PC-3 (cell line): ENCODE data around the gene PTPRR. TPM values are rescaled to one million over a fixed set of nuclear protein-coding genes. Genes with fewer than 3 reads are reported as not detected.
A peak's percentile ranks its signal among the peaks of the same experiment; 100 is the strongest.

Source experiments
- ATAC-seq: fragments of 200-7000 bp; cut with Tn5 transposase; 2 replicates; pipeline ENCODE4 v1.9.1; 2020; ENCODE audit warnings: mild to moderate bottlenecking, moderate library complexity
- BruUV-seq: library from RNA; stranded (reverse); fragments of 400-500 nt; replicated peaks from 2 replicates; lab custom pipeline; 2021; lab: Mats Ljungman, UMichigan
- CTCF ChIA-PET: fragments of 300-600 bp; sonication (Branson Sonifier 250); formaldehyde crosslinking; loops from one replicate; lab custom pipeline; 2022; ENCODE audit warnings: antibody characterized with exemption; lab: Charles Lee
- POLR2A ChIA-PET: fragments of 300-600 bp; sonication (Branson Sonifier 250); formaldehyde crosslinking; loops from one replicate; lab custom pipeline; 2022; ENCODE audit warnings: antibody characterized with exemption; ENCODE audit not compliant: unreplicated experiment; lab: Charles Lee
- DNase-seq: peaks from one replicate; pipeline ENCODE4 v3.0.0-alpha.2; 2015
- H2AFZ ChIP-seq: fragments of 300-600 bp; sonication (generic); 2 replicates; pipeline ENCODE4 v1.6.0; 2016; ENCODE audit warnings: antibody characterized with exemption, low read length
- H3F3A ChIP-seq: fragments of 300-600 bp; sonication (generic); one replicate; pipeline ENCODE4 v1.6.0; 2017; ENCODE audit warnings: antibody characterized with exemption, low read length, control low read depth, mild to moderate bottlenecking; ENCODE audit not compliant: unreplicated experiment
- H3K27ac ChIP-seq: fragments of 300-600 bp; sonication (generic); 2 replicates; pipeline ENCODE4 v1.5.1; 2016; ENCODE audit warnings: mild to moderate bottlenecking, low read length
- H3K27me3 ChIP-seq: fragments of 300-600 bp; sonication (generic); 2 replicates; pipeline ENCODE4 v1.6.1; 2016; ENCODE audit warnings: low read length, mixed read lengths
- H3K36me3 ChIP-seq: fragments of 300-600 bp; sonication (generic); 2 replicates; pipeline ENCODE4 v1.6.1; 2016; ENCODE audit warnings: low read depth, mixed run types, low read length, mixed read lengths
- H3K4me1 ChIP-seq: fragments of 300-600 bp; sonication (generic); 2 replicates; pipeline ENCODE4 v1.5.1; 2016; ENCODE audit warnings: low read length; ENCODE audit not compliant: insufficient read depth
- H3K4me2 ChIP-seq: fragments of 300-600 bp; sonication (generic); 2 replicates; pipeline ENCODE4 v1.6.0; 2016; ENCODE audit warnings: low read length
- H3K4me3 ChIP-seq: fragments of 300-600 bp; sonication (generic); 2 replicates; pipeline ENCODE4 v1.5.1; 2016; ENCODE audit warnings: mild to moderate bottlenecking, low read length, mixed read lengths
- H3K79me2 ChIP-seq: fragments of 300-600 bp; sonication (generic); 2 replicates; pipeline ENCODE4 v1.6.1; 2017; ENCODE audit warnings: low read length, mixed read lengths
- H3K9ac ChIP-seq: fragments of 300-600 bp; sonication (generic); 2 replicates; pipeline ENCODE4 v1.6.0; 2016; ENCODE audit warnings: mild to moderate bottlenecking, low read length
- H3K9me2 ChIP-seq: fragments of 300-600 bp; sonication (generic); replicated peaks from 2 replicates; pipeline ENCODE4 v1.6.1; 2016; ENCODE audit warnings: mixed run types, low read length, mixed read lengths
- H3K9me3 ChIP-seq: fragments of 300-600 bp; sonication (generic); 2 replicates; pipeline ENCODE4 v1.6.1; 2016; ENCODE audit warnings: low read length, mixed read lengths
- H4K20me1 ChIP-seq: fragments of 300-600 bp; sonication (generic); 2 replicates; pipeline ENCODE4 v1.6.1; 2016; ENCODE audit warnings: low read length, mixed read lengths
- CTCF ChIP-seq: fragments of 300-600 bp; sonication (generic); conservative IDR thresholded peaks from 2 replicates; pipeline ENCODE4 v1.5.1; 2017; ENCODE audit warnings: antibody characterized with exemption, low read depth, mild to moderate bottlenecking, low read length
- EZH2 ChIP-seq: fragments of 300-600 bp; sonication (generic); IDR thresholded peaks from one replicate; pipeline ENCODE4 v1.6.1; 2017; ENCODE audit warnings: antibody characterized with exemption, mild to moderate bottlenecking, low read length; ENCODE audit not compliant: unreplicated experiment
- EZH2phosphoT487 ChIP-seq: fragments of 300-600 bp; sonication (generic); IDR thresholded peaks from 2 replicates; pipeline ENCODE4 v1.6.1; 2018; ENCODE audit warnings: mild to moderate bottlenecking, antibody characterized with exemption, low read length, borderline replicate concordance
- intact Hi-C: fragments of 100-400 bp; cut with micrococcal nuclease; formaldehyde crosslinking; loops from 2 replicates; pipeline ENCODE4 v1.9.0; 2023
- total RNA-seq: library from RNA; depleted of rRNA; stranded (reverse); fragments of >200 nt; gene quantifications from 2 replicates; pipeline ENCODE4 v1.2.3, GENCODE V29; 2014

Gene PTPRR
- total RNA-seq, 1 experiment from 2014 or later = 3.1 TPM

GRCh38 chr12:70759161-70759918 is 161.2 kb downstream of the PTPRR start:
- Histone ChIP-seq H3K27me3 (no peaks in the 10 kb centered on the region), H3K9me3 (no peaks in the 10 kb centered on the region), H3K27ac (no peak overlapping the region), H3K9ac (no peak overlapping the region), H3K9me2 (no peaks in the 10 kb centered on the region), H2AFZ (no peak overlapping the region), H3K4me3 (no peak overlapping the region), H3K4me2 (no peak overlapping the region), H3F3A (peaks cover 6% of the 10 kb centered on the region), H3K79me2 (no peaks in the 10 kb centered on the region), H3K4me1 (peaks cover 44% of the 10 kb centered on the region), H3K36me3 (no peaks in the 10 kb centered on the region), H4K20me1 (no peaks in the 10 kb centered on the region)
- no TSS peak for BruUV-seq
- CTCF ChIA-PET = no interaction called here
- ATAC-seq = no peak
- POLR2A ChIA-PET = no interaction called here
- intact Hi-C loops = no loop called here
- no peak for TF ChIP-seq EZH2phosphoT487
- no peak for TF ChIP-seq EZH2
- no peak for TF ChIP-seq CTCF
- DNase-seq = peak; percentile 37

GRCh38 chr12:70758494-70758845 is 162.1 kb downstream of the PTPRR start:
- no peak overlapping the region for H3K4me3 ChIP-seq
- TF ChIP-seq EZH2phosphoT487 (no peak), CTCF (no peak), EZH2 (no peak)
- H3K4me2 ChIP-seq = no peak overlapping the region
- DNase-seq (no peak), ATAC-seq (no peak)
- no peaks in the 10 kb centered on the region for H3K27me3 ChIP-seq
- H3K9me3 ChIP-seq = no peaks in the 10 kb centered on the region
- intact Hi-C loops = no loop called here
- no peak overlapping the region for H3K27ac ChIP-seq
- H3K4me1 ChIP-seq = peaks cover 49% of the 10 kb centered on the region
- no peak overlapping the region for H2AFZ ChIP-seq
- H3K9me2 ChIP-seq = no peaks in the 10 kb centered on the region
- POLR2A ChIA-PET = no interaction called here
- no peaks in the 10 kb centered on the region for H3K36me3 ChIP-seq
- peaks cover 1% of the 10 kb centered on the region; the same call in 1 of the 2 replicates for H3K79me2 ChIP-seq
- H4K20me1 ChIP-seq = no peaks in the 10 kb centered on the region
- CTCF ChIA-PET = no interaction called here
- no TSS peak for BruUV-seq
- H3F3A ChIP-seq = peaks cover 6% of the 10 kb centered on the region
- no peak overlapping the region for H3K9ac ChIP-seq

- BruUV-seq = no TSS peak
- Histone ChIP-seq H3K4me2 (no peak overlapping the region), H3K4me1 (peaks cover 54% of the 10 kb centered on the region), H3K9me3 (no peaks in the 10 kb centered on the region), H3K9me2 (no peaks in the 10 kb centered on the region), H3K36me3 (no peaks in the 10 kb centered on the region), H3K27me3 (no peaks in the 10 kb centered on the region), H4K20me1 (no peaks in the 10 kb centered on the region), H2AFZ (no peak overlapping the region), H3F3A (peaks cover 6% of the 10 kb centered on the region), H3K27ac (no peak overlapping the region), H3K9ac (no peak overlapping the region), H3K79me2 (peaks cover 7% of the 10 kb centered on the region; the same call in 1 of the 2 replicates), H3K4me3 (no peak overlapping the region)
- POLR2A ChIA-PET = no interaction called here
- CTCF ChIA-PET = no interaction called here
- no peak for DNase-seq
- TF ChIP-seq CTCF = no peak
- TF ChIP-seq EZH2phosphoT487 = no peak
- TF ChIP-seq EZH2 = no peak
- intact Hi-C loops = loop anchor here (2.0 kb wide), 2 partner anchors 37 to 59 kb away; no protein-coding TSS in a partner anchor
- ATAC-seq = no peak
These were observed 162.6 kb downstream of the PTPRR start for GRCh38 chr12:70757830-70758493.
